ENCODE measurements around the gene PIGT. TPM values are rescaled to one million over a fixed set of nuclear protein-coding genes. Genes with fewer than 3 reads are reported as not detected.
A peak's percentile ranks its signal among the peaks of the same experiment; 100 is the strongest.

Gene PIGT
- total RNA-seq, 1 donor from 2014 or later: 87.7 TPM

DNA sequence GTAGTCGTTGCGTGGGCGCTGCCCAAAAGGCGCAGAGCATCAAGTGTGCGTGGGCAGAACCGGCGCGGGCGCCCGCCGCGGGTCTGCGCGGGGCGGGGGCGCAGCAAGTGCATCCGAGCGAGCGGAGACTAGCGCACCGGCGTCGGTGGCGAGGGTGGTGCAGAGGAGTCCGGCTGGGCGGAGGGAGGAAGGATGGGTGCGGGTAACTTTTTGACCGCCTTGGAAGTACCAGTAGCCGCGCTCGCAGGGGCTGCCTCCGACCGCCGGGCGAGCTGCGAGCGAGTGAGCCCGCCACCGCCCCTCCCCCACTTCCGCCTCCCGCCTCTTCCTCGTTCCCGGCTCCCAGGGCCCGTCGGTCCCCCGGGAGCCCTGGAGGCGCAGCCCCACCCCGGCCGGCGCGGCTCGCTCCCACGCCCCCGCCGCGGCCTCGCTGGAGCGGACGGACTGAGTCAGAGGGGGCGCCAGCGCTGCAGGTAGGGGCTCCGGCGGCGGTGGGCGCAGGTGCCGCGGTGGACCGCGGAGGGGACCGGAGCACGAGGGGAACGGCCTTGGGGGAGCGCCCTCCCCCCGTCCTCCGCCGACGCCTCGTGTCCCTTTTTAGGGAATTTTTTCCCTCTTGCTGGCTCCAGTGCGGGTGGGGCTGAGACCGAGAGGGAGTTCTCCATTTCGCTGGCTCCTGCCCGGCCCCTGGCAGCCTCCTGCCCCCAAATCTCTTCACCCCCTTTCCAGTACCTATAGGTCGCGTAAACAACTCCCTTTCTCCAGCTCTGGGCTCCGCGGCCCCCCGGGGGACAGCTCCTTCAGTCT is 9.5 kb upstream of the PIGT start:
- peak overlapping the region; percentile 76 for H3K27ac Mint-ChIP-seq
- peak overlapping the region; percentile 85 for H3K4me3 Mint-ChIP-seq (ENCODE audit: low read depth)
- H3K27me3 Mint-ChIP-seq: peaks cover 6% of the 10 kb centered on the region
- TF ChIP-seq, protein P1, sequence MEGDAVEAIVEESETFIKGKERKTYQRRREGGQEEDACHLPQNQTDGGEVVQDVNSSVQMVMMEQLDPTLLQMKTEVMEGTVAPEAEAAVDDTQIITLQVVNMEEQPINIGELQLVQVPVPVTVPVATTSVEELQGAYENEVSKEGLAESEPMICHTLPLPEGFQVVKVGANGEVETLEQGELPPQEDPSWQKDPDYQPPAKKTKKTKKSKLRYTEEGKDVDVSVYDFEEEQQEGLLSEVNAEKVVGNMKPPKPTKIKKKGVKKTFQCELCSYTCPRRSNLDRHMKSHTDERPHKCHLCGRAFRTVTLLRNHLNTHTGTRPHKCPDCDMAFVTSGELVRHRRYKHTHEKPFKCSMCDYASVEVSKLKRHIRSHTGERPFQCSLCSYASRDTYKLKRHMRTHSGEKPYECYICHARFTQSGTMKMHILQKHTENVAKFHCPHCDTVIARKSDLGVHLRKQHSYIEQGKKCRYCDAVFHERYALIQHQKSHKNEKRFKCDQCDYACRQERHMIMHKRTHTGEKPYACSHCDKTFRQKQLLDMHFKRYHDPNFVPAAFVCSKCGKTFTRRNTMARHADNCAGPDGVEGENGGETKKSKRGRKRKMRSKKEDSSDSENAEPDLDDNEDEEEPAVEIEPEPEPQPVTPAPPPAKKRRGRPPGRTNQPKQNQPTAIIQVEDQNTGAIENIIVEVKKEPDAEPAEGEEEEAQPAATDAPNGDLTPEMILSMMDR (IDR thresholded peaks at IDR 0.05; ENCODE audit: unreplicated experiment): peak; percentile 24
- peaks cover 7% of the 10 kb centered on the region for H3K9me3 Mint-ChIP-seq (ENCODE audit: low read depth)
- peaks cover 10% of the 10 kb centered on the region for H3K4me1 Mint-ChIP-seq (ENCODE audit: low read depth)
- DNase-seq (ENCODE audit: low spot score, unreplicated experiment): peak; percentile 40
- peaks cover 12% of the 10 kb centered on the region for H3K36me3 Mint-ChIP-seq (ENCODE audit: insufficient read depth)

DNA sequence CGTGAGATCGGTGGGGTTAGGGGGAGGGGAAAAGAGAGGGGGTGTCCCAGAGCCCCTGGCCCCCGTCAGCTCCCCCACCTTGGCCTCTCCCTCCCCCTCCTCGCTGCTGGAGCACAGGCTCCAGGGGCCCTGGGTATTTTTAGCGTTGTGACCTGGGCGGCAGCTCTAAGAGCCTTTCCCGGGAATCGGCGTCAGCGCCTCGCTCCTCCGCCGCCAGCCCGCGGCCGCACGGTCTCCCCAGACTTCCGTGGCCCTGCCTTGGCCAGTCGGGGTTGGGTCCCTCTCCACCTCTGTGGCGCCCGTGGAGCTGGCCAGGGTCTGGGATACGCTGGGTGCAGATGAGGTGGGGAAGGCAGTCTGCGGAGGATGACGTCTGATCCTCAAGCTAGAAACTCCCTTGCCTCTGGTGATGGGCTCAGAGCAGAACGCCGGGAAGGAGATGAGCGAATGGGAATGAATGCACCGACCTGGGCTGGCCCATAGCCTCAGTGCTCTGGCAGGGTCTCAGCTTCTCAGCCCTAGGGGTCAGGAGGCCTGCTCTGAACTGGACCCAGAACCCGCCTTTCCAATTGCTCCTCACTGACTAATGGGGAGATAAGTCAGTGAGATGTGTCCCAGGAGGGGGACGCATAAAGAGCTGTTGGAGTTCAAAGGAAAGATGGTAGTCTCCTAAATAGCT is 8.7 kb upstream of the PIGT start:
- DNase-seq (ENCODE audit: low spot score, unreplicated experiment): peak; percentile 28
- peak overlapping the region; percentile 85 for H3K4me3 Mint-ChIP-seq (ENCODE audit: low read depth)
- no peaks in the 10 kb centered on the region for H3K9me3 Mint-ChIP-seq (ENCODE audit: low read depth)
- H3K36me3 Mint-ChIP-seq (ENCODE audit: insufficient read depth): peaks cover 8% of the 10 kb centered on the region
- peaks cover 6% of the 10 kb centered on the region for H3K27me3 Mint-ChIP-seq
- peaks cover 10% of the 10 kb centered on the region for H3K4me1 Mint-ChIP-seq (ENCODE audit: low read depth)
- peak overlapping the region; percentile 82 for H3K27ac Mint-ChIP-seq
- TF ChIP-seq, protein P1 (IDR thresholded peaks at IDR 0.05; ENCODE audit: unreplicated experiment): no peak

DNA sequence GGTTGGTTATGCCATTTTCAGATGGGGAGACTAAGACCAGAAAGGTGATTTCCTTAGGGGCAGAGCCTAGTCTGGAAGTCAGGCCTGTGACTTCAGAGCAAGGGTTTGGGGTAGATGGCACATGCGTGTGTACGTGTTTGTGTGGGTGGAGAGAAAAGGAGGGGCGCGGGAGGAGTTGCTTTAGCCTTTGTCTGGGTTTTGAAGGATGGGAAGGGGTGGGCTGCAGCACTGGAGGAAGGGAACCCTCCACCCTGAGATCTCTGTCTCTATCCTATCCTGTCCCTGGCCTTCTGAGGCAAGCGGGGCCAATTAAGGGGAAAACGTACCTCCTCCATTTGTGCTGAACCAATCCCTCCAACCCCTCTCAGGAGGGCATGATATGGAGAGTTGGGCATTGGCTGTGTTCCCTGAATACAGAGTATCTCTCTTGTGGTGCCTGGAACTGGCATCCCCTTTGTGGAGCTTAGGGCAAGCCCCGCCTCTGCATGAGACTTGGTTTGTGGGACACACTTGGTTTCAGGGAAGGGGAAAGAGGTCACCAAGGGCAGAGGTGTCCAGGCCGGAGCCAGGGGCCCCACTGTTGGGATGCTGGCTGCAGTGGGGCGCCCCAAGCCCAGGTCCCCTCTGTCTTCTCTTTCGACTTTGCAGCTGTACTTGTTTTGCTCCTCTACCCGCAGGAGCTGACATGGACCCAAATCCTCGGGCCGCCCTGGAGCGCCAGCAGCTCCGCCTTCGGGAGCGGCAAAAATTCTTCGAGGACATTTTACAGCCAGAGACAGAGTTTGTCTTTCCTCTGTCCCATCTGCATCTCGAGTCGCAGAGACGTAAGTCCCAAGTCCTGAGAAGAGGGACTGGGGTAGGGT is 7.9 kb upstream of the PIGT start, which contains the start of gene DBNDD2:
Gene DBNDD2, plus strand, starts transcription at position 507 of the 863 bp plus-strand sequence. Its CDS starts 179 bp downstream, at position 686.
- H3K9me3 Mint-ChIP-seq (ENCODE audit: low read depth): no peaks in the 10 kb centered on the region
- peak within 1 kb of the TSS; percentile 82 for H3K27ac Mint-ChIP-seq
- H3K4me1 Mint-ChIP-seq (ENCODE audit: low read depth): peaks cover 10% of the 10 kb centered on the region
- H3K36me3 Mint-ChIP-seq (ENCODE audit: insufficient read depth): peaks cover 6% of the 10 kb centered on the region
- DNase-seq (ENCODE audit: low spot score, unreplicated experiment): no peak
- TF ChIP-seq, protein P1 (IDR thresholded peaks at IDR 0.05; ENCODE audit: unreplicated experiment): no peak
- H3K4me3 Mint-ChIP-seq (ENCODE audit: low read depth): peak within 1 kb of the TSS; percentile 85
- peaks cover 6% of the 10 kb centered on the region for H3K27me3 Mint-ChIP-seq

DNA sequence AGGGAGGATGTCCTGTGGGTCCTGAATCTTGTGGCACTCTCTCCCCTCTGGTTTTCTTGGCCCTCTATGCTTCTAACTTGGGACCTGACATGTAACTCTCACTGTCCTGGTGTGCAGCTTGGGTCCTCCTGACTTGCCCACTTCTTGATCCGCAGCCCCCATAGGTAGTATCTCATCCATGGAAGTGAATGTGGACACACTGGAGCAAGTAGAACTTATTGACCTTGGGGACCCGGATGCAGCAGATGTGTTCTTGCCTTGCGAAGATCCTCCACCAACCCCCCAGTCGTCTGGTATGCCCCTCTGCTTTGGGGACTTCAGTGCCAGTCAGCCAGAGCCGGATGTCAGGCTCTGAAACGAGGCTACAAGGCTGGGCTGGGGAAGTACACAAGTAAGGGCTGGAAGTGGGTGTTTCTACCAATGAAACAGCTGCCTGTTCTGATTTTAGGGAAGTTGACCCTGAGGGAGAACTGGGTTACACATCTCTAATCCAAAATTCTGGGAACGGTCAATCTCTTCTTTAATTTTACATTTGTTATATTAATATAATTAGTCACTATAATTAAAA is 7.2 kb upstream of the PIGT start:
- TF ChIP-seq, protein P1 (IDR thresholded peaks at IDR 0.05; ENCODE audit: unreplicated experiment): no peak
- Mint-ChIP-seq H3K4me1 (ENCODE audit: low read depth) (peaks cover 10% of the 10 kb centered on the region), H3K9me3 (ENCODE audit: low read depth) (no peaks in the 10 kb centered on the region), H3K27ac (no peak overlapping the region), H3K27me3 (peaks cover 6% of the 10 kb centered on the region), H3K4me3 (ENCODE audit: low read depth) (no peak overlapping the region), H3K36me3 (ENCODE audit: insufficient read depth) (peaks cover 6% of the 10 kb centered on the region)
- DNase-seq (ENCODE audit: low spot score, unreplicated experiment): no peak

Measured in progenitor cell of endocrine pancreas (in vitro differentiated cells).